SH-SY5Y (cell line): ENCODE results near the gene NEU2.

Source experiments
- GATA2 ChIP-seq: IDR thresholded peaks from 2 replicates; pipeline ENCODE4 v1.6.1; 2011; ENCODE audit warnings: mild to moderate bottlenecking, low read depth, low read length
- GATA3 ChIP-seq: IDR thresholded peaks from 2 replicates; pipeline ENCODE4 v1.6.1; 2011; ENCODE audit warnings: low read depth, mild to moderate bottlenecking, low read length, moderate library complexity

- TF ChIP-seq GATA3: no peak
- TF ChIP-seq GATA2: no peak
These were observed 24.6 kb downstream of the NEU2 start for GRCh38 chr2:233056961-233057605.
